Measurements from ENCODE around the gene RANBP17. TPM values are rescaled to one million over a fixed set of nuclear protein-coding genes. Genes with fewer than 3 reads are reported as not detected.

Gene RANBP17
- total and polyA plus RNA-seq, 4 experiments from 2014 or later = not detected

GRCh38 chr5:171270136-171270535 lies 408.3 kb downstream of the RANBP17 start:
- H3K4me3 Mint-ChIP-seq = no peak overlapping the region
- DNase-seq = no peak
- intact Hi-C loops (cut with micrococcal nuclease) = no loop called here
- no peaks in the 10 kb centered on the region for H3K9me3 ChIP-seq (ENCODE audit: control insufficient read depth in 1 of 2, low read length in 2 of 2)
- POLR2A ChIA-PET (ENCODE audit: partially characterized antibody) = no interaction called here
- CTCF ChIA-PET (ENCODE audit: partially characterized antibody) = no interaction called here
- no peak overlapping the region for H3K27ac ChIP-seq (ENCODE audit: low read depth, low read length)
- peaks cover under 1 to 3% (median 2%) of the 10 kb centered on the region in 4 donors for H3K4me1 Mint-ChIP-seq
- no peaks in the 10 kb centered on the region for H3K27me3 ChIP-seq (ENCODE audit: insufficient read depth, low read length)
- H3K27me3 Mint-ChIP-seq = peaks cover 11 to 15% of the 10 kb centered on the region in 2 donors
- no peaks in the 10 kb centered on the region for H3K36me3 Mint-ChIP-seq
- no peak overlapping the region for H3K4me3 ChIP-seq (ENCODE audit: low read length in 2 of 2)
- H3K9me3 Mint-ChIP-seq = peaks cover 0 to 6% (median 0%) of the 10 kb centered on the region in 8 donors
- H3K27ac Mint-ChIP-seq = no peak overlapping the region
- H3K4me1 ChIP-seq (ENCODE audit: insufficient read depth, low read length) = peaks cover under 1% of the 10 kb centered on the region
- H3K36me3 ChIP-seq (ENCODE audit: insufficient read depth, low read length) = no peaks in the 10 kb centered on the region

- Histone ChIP-seq H3K4me3 (ENCODE audit: low read length in 2 of 2) (no peak overlapping the region), H3K27me3 (ENCODE audit: insufficient read depth, low read length) (no peaks in the 10 kb centered on the region), H3K4me1 (ENCODE audit: insufficient read depth, low read length) (no peaks in the 10 kb centered on the region), H3K9me3 (ENCODE audit: control insufficient read depth in 1 of 2, low read length in 2 of 2) (no peaks in the 10 kb centered on the region), H3K27ac (ENCODE audit: low read depth, low read length) (no peak overlapping the region), H3K36me3 (ENCODE audit: insufficient read depth, low read length) (no peaks in the 10 kb centered on the region)
- intact Hi-C loops (cut with micrococcal nuclease) = no loop called here
- H3K9me3 Mint-ChIP-seq = peaks cover 0 to 6% (median 0%) of the 10 kb centered on the region in 8 donors
- ChIA-PET CTCF (ENCODE audit: partially characterized antibody) (no interaction called here), POLR2A (ENCODE audit: partially characterized antibody) (no interaction called here)
- no peak overlapping the region for H3K4me3 Mint-ChIP-seq
- no peak overlapping the region for H3K27ac Mint-ChIP-seq
- peaks cover 11 to 15% of the 10 kb centered on the region in 2 donors for H3K27me3 Mint-ChIP-seq
- H3K4me1 Mint-ChIP-seq = no peaks in the 10 kb centered on the region
- H3K36me3 Mint-ChIP-seq = no peaks in the 10 kb centered on the region
- DNase-seq = no peak
These were observed 410.0 kb downstream of the RANBP17 start for GRCh38 chr5:171271798-171272197.

- H3K4me3 ChIP-seq (ENCODE audit: low read length in 2 of 2) = no peak overlapping the region
- peaks cover 11 to 13% of the 10 kb centered on the region in 2 donors for H3K27me3 Mint-ChIP-seq
- H3K27ac ChIP-seq (ENCODE audit: low read depth, low read length) = no peak overlapping the region
- peaks cover 0 to 6% (median 0%) of the 10 kb centered on the region in 8 donors for H3K9me3 Mint-ChIP-seq
- DNase-seq = no peak
- CTCF ChIA-PET (ENCODE audit: partially characterized antibody) = interaction anchor here (0.6 kb wide), 1 partner anchor 85 kb away, joined by 3 read pairs; no protein-coding TSS in a partner anchor
- no peak overlapping the region for H3K4me3 Mint-ChIP-seq
- no peaks in the 10 kb centered on the region for H3K27me3 ChIP-seq (ENCODE audit: insufficient read depth, low read length)
- intact Hi-C loops (cut with micrococcal nuclease) = no loop called here
- H3K4me1 ChIP-seq (ENCODE audit: insufficient read depth, low read length) = no peaks in the 10 kb centered on the region
- no peaks in the 10 kb centered on the region for H3K9me3 ChIP-seq (ENCODE audit: control insufficient read depth in 1 of 2, low read length in 2 of 2)
- POLR2A ChIA-PET (ENCODE audit: partially characterized antibody) = no interaction called here
- H3K27ac Mint-ChIP-seq = no peak overlapping the region
- H3K4me1 Mint-ChIP-seq = no peaks in the 10 kb centered on the region
- no peaks in the 10 kb centered on the region for H3K36me3 Mint-ChIP-seq
- H3K36me3 ChIP-seq (ENCODE audit: insufficient read depth, low read length) = no peaks in the 10 kb centered on the region
These were observed 411.5 kb downstream of the RANBP17 start for GRCh38 chr5:171272996-171273970.

GRCh38 chr5:171275841-171276544 lies 414.2 kb downstream of the RANBP17 start:
- POLR2A ChIA-PET (ENCODE audit: partially characterized antibody) = no interaction called here
- Mint-ChIP-seq H3K4me3 (no peak overlapping the region), H3K27me3 (peaks cover 13 to 15% of the 10 kb centered on the region in 2 donors), H3K36me3 (no peaks in the 10 kb centered on the region), H3K27ac (no peak overlapping the region), H3K4me1 (no peaks in the 10 kb centered on the region), H3K9me3 (peaks cover 0 to 6% (median 0%) of the 10 kb centered on the region in 8 donors)
- intact Hi-C loops (cut with micrococcal nuclease) = no loop called here
- no peak overlapping the region for H3K4me3 ChIP-seq (ENCODE audit: low read length in 2 of 2)
- H3K27me3 ChIP-seq (ENCODE audit: insufficient read depth, low read length) = no peaks in the 10 kb centered on the region
- H3K27ac ChIP-seq (ENCODE audit: low read depth, low read length) = no peak overlapping the region
- H3K9me3 ChIP-seq (ENCODE audit: control insufficient read depth in 1 of 2, low read length in 2 of 2) = no peaks in the 10 kb centered on the region
- H3K36me3 ChIP-seq (ENCODE audit: insufficient read depth, low read length) = no peaks in the 10 kb centered on the region
- DNase-seq = no peak
- CTCF ChIA-PET (ENCODE audit: partially characterized antibody) = interaction anchor here (0.9 kb wide), 1 partner anchor 14 kb away, joined by 3 read pairs; no protein-coding TSS in a partner anchor
- no peaks in the 10 kb centered on the region for H3K4me1 ChIP-seq (ENCODE audit: insufficient read depth, low read length)

GRCh38 chr5:171283753-171284152 lies 421.9 kb downstream of the RANBP17 start:
- no peaks in the 10 kb centered on the region for H3K36me3 Mint-ChIP-seq
- peaks cover 3% of the 10 kb centered on the region for H3K27me3 ChIP-seq (ENCODE audit: insufficient read depth, low read length)
- ChIA-PET CTCF (ENCODE audit: partially characterized antibody) (no interaction called here), POLR2A (ENCODE audit: partially characterized antibody) (no interaction called here)
- DNase-seq = no peak
- H3K9me3 Mint-ChIP-seq = no peaks in the 10 kb centered on the region
- peaks cover 11 to 14% of the 10 kb centered on the region in 2 donors for H3K27me3 Mint-ChIP-seq
- intact Hi-C loops (cut with micrococcal nuclease) = no loop called here
- H3K4me1 Mint-ChIP-seq = no peaks in the 10 kb centered on the region
- no peaks in the 10 kb centered on the region for H3K9me3 ChIP-seq (ENCODE audit: control insufficient read depth in 1 of 2, low read length in 2 of 2)
- H3K4me1 ChIP-seq (ENCODE audit: insufficient read depth, low read length) = no peaks in the 10 kb centered on the region
- H3K4me3 ChIP-seq (ENCODE audit: low read length in 2 of 2) = no peak overlapping the region
- no peak overlapping the region for H3K27ac Mint-ChIP-seq
- H3K36me3 ChIP-seq (ENCODE audit: insufficient read depth, low read length) = no peaks in the 10 kb centered on the region
- no peak overlapping the region for H3K4me3 Mint-ChIP-seq
- no peak overlapping the region for H3K27ac ChIP-seq (ENCODE audit: low read depth, low read length)

- H3K9me3 ChIP-seq (ENCODE audit: control insufficient read depth in 1 of 2, low read length in 2 of 2) = no peaks in the 10 kb centered on the region
- H3K27ac ChIP-seq (ENCODE audit: low read depth, low read length) = no peak overlapping the region
- no peaks in the 10 kb centered on the region for H3K36me3 ChIP-seq (ENCODE audit: insufficient read depth, low read length)
- intact Hi-C loops (cut with micrococcal nuclease) = no loop called here
- Mint-ChIP-seq H3K27me3 (peaks cover 11 to 19% of the 10 kb centered on the region in 2 donors), H3K36me3 (no peaks in the 10 kb centered on the region), H3K4me1 (no peaks in the 10 kb centered on the region), H3K9me3 (no peaks in the 10 kb centered on the region), H3K27ac (no peak overlapping the region), H3K4me3 (no peak overlapping the region)
- H3K27me3 ChIP-seq (ENCODE audit: insufficient read depth, low read length) = peaks cover 3% of the 10 kb centered on the region
- no peaks in the 10 kb centered on the region for H3K4me1 ChIP-seq (ENCODE audit: insufficient read depth, low read length)
- H3K4me3 ChIP-seq (ENCODE audit: low read length in 2 of 2) = no peak overlapping the region
- DNase-seq = no peak
- ChIA-PET POLR2A (ENCODE audit: partially characterized antibody) (no interaction called here), CTCF (ENCODE audit: partially characterized antibody) (no interaction called here)
These were observed 423.6 kb downstream of the RANBP17 start for GRCh38 chr5:171285465-171285864.

- Histone ChIP-seq H3K36me3 (ENCODE audit: insufficient read depth, low read length) (no peaks in the 10 kb centered on the region), H3K9me3 (ENCODE audit: control insufficient read depth in 1 of 2, low read length in 2 of 2) (no peaks in the 10 kb centered on the region), H3K4me1 (ENCODE audit: insufficient read depth, low read length) (no peaks in the 10 kb centered on the region), H3K27me3 (ENCODE audit: insufficient read depth, low read length) (peaks cover 3% of the 10 kb centered on the region), H3K4me3 (ENCODE audit: low read length in 2 of 2) (no peak overlapping the region), H3K27ac (ENCODE audit: low read depth, low read length) (no peak overlapping the region)
- Mint-ChIP-seq H3K27me3 (peaks cover 10 to 17% of the 10 kb centered on the region in 2 donors), H3K36me3 (no peaks in the 10 kb centered on the region), H3K4me1 (no peaks in the 10 kb centered on the region), H3K9me3 (no peaks in the 10 kb centered on the region), H3K4me3 (no peak overlapping the region), H3K27ac (no peak overlapping the region)
- ChIA-PET CTCF (ENCODE audit: partially characterized antibody) (no interaction called here), POLR2A (ENCODE audit: partially characterized antibody) (no interaction called here)
- no peak for DNase-seq
- intact Hi-C loops (cut with micrococcal nuclease) = no loop called here
These were observed 426.2 kb downstream of the RANBP17 start for GRCh38 chr5:171288066-171288465.
